Testis (tissue), 3 donors: ENCODE measurements around the gene DLGAP3. TPM values are rescaled to one million over a fixed set of nuclear protein-coding genes. Genes with fewer than 3 reads are reported as not detected.

Experiments
- DNase-seq: peaks from one replicate; pipeline ENCODE4 v3.0.0-alpha.2; 2019
- H3K27ac ChIP-seq, 2 donors: fragments of 200-600 bp; sonication (generic); one replicate each; pipeline ENCODE4 v1.5.1; 2019
- H3K27me3 ChIP-seq: fragments of 200-600 bp; sonication (generic); one replicate; pipeline ENCODE4 v1.5.1; 2019
- H3K36me3 ChIP-seq: fragments of 200-600 bp; sonication (generic); one replicate; pipeline ENCODE4 v1.5.1; 2017; ENCODE audit warnings: low read depth; ENCODE audit errors: missing control alignments
- H3K4me1 ChIP-seq: fragments of 200-600 bp; sonication (generic); one replicate; pipeline ENCODE4 v1.5.1; 2019
- H3K4me3 ChIP-seq, 2 donors: fragments of 200-600 bp; sonication (generic); one replicate each; pipeline ENCODE4 v1.5.1; 2017 to 2019
- H3K9me3 ChIP-seq: fragments of 200-600 bp; sonication (generic); one replicate; pipeline ENCODE4 v1.5.1; 2017
- POLR2A ChIP-seq: fragments of 450-650 bp; IDR thresholded peaks from one replicate; pipeline ENCODE4 v1.6.1; 2017; ENCODE audit warnings: antibody characterized with exemption, mild to moderate bottlenecking, moderate library complexity
- WGBS, 2 donors: methylation state at CpG; one replicate each; pipeline ENCODE4 v1.1.5; 2018; 5-methylcytosine and 5-hydroxymethylcytosine counted together
- intact Hi-C: fragments of 100-400 bp; cut with DNase I; formaldehyde crosslinking; loops from one replicate; pipeline ENCODE4 v1.15.1; 2023; ENCODE audit warnings: low total_unique reads
- polyA plus RNA-seq: library from polyadenylated mRNA; stranded (reverse); fragments of 350-450 nt; fragmentation: Illumina TruSeq; extraction: RNeasy Lipid Tissue Mini Kit (QIAGEN cat#74804); gene quantifications from one replicate; pipeline ENCODE4 v1.2.3, GENCODE V29; 2014; ENCODE audit warnings: low read depth, low replicate concordance; ENCODE audit not compliant: insufficient read depth
- total RNA-seq, 2 donors: library from RNA; depleted of rRNA; stranded (reverse); fragments of >200 nt; gene quantifications; one replicate each; pipeline ENCODE4 v1.2.3, GENCODE V29; 2016
- TF ChIP-seq, protein P1 (sequence below), 3 experiments: fragments of 450-650 bp in 2 of 3; fragments of 200-600 bp in 1 of 3; sonication (generic) in 1 of 3; IDR thresholded peaks; one replicate each; pipeline ENCODE4 v1.5.1; 2016 to 2019; ENCODE audit warnings: antibody characterized with exemption in 3 of 3, mild to moderate bottlenecking in 2 of 3, moderate library complexity in 1 of 3

DLGAP3 gene
- total and polyA plus RNA-seq, 3 donors from 2014 or later: 10.6 to 22.5 (median 19.8) TPM

DNA sequence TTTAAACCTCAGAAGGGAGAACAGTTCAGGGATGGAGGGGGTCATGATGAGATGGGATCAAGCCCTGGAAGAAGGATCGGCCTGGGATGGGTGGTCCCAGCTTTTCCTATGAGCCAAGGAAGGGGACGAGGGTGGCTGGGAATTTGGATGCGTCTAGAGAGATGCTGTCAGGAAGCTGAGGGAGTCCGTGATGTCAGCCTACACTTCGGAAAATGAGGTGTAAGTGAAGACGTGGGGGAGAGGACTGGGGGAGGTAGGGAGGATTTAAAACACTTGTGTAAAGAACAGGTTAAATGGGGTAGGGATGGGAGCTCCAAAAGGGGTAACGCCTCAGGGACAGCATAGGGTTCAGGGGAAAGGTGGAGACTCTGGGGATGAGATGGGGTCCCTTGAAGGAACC, 27.5 kb downstream of the DLGAP3 start:
- Histone ChIP-seq H3K9me3 (no peaks in the 10 kb centered on the region), H3K27me3 (no peaks in the 10 kb centered on the region), H3K27ac (no peak overlapping the region), H3K4me3 (no peak overlapping the region), H3K4me1 (no peaks in the 10 kb centered on the region), H3K36me3 (no peaks in the 10 kb centered on the region)
- DNase-seq: no peak
- WGBS, 2 donors: 75 to 81% methylated on average over 7 of the region's 7 CpGs
- no peak for TF ChIP-seq POLR2A
- TF ChIP-seq, protein P1, sequence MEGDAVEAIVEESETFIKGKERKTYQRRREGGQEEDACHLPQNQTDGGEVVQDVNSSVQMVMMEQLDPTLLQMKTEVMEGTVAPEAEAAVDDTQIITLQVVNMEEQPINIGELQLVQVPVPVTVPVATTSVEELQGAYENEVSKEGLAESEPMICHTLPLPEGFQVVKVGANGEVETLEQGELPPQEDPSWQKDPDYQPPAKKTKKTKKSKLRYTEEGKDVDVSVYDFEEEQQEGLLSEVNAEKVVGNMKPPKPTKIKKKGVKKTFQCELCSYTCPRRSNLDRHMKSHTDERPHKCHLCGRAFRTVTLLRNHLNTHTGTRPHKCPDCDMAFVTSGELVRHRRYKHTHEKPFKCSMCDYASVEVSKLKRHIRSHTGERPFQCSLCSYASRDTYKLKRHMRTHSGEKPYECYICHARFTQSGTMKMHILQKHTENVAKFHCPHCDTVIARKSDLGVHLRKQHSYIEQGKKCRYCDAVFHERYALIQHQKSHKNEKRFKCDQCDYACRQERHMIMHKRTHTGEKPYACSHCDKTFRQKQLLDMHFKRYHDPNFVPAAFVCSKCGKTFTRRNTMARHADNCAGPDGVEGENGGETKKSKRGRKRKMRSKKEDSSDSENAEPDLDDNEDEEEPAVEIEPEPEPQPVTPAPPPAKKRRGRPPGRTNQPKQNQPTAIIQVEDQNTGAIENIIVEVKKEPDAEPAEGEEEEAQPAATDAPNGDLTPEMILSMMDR (IDR thresholded peaks at IDR 0.05): no peak
- intact Hi-C loops: no loop called here

DNA sequence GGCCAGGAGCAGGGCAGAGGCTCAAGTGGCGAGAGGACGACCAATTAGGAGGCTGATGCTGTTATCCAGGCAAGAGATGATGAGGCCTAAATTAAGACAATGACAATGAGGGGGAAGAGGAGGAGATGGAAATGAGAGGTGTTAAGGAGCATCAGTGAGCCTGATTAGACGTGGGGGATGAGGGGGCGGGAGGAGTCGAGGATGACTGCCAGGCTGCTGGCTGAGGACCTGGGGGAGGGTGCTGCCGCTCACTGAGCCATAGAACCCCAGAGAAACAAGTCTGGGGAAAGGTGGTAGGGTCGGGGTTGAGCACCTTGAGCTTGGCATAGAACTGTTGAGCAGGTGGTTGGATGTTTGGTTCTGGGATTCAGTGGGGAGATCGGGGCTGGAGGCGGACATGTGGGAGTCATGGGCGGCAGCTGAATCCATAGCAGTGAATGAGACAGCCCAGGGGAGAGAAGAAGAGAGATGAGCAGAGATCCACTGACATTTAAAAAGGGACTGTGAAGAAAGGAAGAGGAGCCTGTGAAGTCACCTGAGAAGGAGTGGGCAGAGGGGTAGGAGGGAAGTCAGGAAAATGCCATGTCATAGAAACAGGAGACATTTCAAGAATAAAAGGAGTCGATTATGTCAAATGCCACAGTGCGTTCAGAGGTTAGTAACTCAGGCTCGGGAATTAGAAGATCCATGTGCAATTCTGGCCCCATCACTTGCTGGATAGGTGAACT, 28.5 kb downstream of the DLGAP3 start:
- no peaks in the 10 kb centered on the region for H3K4me1 ChIP-seq
- DNase-seq: no peak
- no peaks in the 10 kb centered on the region for H3K27me3 ChIP-seq
- no peaks in the 10 kb centered on the region for H3K36me3 ChIP-seq
- H3K4me3 ChIP-seq: no peak overlapping the region
- intact Hi-C loops: no loop called here
- WGBS, 2 donors: 58 to 72% methylated on average over 13 of the region's 13 CpGs
- no peak overlapping the region for H3K27ac ChIP-seq
- TF ChIP-seq, protein P1 (IDR thresholded peaks at IDR 0.05): no peak
- TF ChIP-seq POLR2A: no peak
- H3K9me3 ChIP-seq: no peaks in the 10 kb centered on the region

DNA sequence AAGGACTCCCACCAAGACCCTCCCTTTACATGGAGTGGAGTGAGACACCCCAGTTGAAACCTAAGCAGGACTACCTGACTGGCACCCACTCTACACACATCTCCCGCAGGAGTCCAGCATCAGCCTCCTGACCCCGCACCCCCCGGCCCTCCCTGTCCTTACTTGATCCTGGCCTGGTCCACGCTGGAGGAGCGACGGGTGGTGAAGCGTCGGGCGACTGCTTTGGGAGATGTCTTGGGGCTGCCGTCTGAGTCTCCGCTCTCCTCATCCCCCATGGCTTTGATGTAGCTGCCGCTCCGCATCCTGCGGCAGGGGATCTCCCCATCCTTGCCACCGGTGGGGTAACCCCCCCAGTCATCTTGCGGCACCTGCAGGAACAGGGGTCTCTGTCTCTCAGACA, 29.5 kb downstream of the DLGAP3 start:
- intact Hi-C loops: no loop called here
- Histone ChIP-seq H3K36me3 (no peaks in the 10 kb centered on the region), H3K27ac (no peak overlapping the region), H3K4me1 (no peaks in the 10 kb centered on the region), H3K9me3 (no peaks in the 10 kb centered on the region), H3K4me3 (no peak overlapping the region), H3K27me3 (no peaks in the 10 kb centered on the region)
- DNase-seq: no peak
- no peak for TF ChIP-seq POLR2A
- TF ChIP-seq, protein P1 (IDR thresholded peaks at IDR 0.05): no peak
- WGBS, 2 donors: 94 to 98% methylated on average over 11 to 16 of the region's 16 CpGs

DNA sequence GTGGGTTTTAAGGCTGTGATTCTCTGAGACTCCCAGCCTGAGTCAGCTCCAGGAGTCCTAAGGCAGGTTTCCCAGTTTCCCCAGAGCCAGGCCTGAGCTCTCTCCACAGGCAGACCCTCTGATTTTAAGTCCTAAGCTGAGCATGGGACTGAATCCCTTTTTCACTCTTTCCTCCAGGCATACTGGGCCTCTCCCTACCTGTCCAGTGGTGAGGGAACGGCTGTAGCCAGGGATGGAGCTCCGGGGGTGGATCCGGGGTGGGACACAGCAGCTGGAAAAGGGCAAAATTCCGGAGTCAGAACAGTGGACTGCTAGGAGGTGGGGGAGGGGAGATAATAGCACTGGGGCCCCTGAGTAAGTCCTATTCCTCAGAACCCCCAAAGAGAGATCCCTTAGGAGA, 30.0 kb downstream of the DLGAP3 start:
- H3K9me3 ChIP-seq: no peaks in the 10 kb centered on the region
- H3K4me3 ChIP-seq: no peak overlapping the region
- H3K27ac ChIP-seq: no peak overlapping the region
- 76 to 84% methylated on average over 4 of the region's 4 CpGs for WGBS, 2 donors
- intact Hi-C loops: no loop called here
- no peaks in the 10 kb centered on the region for H3K4me1 ChIP-seq
- no peak for TF ChIP-seq POLR2A
- TF ChIP-seq, protein P1 (IDR thresholded peaks at IDR 0.05): no peak
- no peaks in the 10 kb centered on the region for H3K27me3 ChIP-seq
- DNase-seq: no peak
- no peaks in the 10 kb centered on the region for H3K36me3 ChIP-seq

DNA sequence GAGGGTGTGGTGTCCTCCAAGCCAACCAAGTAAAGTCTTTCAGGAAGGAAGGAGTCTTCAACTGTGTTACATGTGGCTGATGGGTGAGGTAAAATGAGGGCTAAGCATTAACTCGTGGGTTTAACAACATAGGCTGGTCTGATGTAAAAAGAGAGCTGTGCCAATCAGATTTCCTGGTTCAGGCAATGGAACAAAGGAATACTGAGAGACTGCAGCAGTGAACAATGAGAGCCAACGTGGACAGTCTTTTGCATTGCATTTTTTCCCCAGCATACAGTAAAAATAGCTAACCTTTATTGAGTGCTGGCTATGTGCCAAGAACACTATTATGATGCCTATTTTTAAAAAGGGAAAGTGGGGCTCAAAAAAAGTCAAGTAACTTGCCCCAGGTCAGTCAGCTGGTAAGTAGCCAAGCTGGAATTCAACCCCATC, 31.1 kb downstream of the DLGAP3 start:
- 21 to 28% methylated on average over 2 of the region's 2 CpGs for WGBS, 2 donors

More for the DNA sequence above, 31.1 kb downstream of the DLGAP3 start:
- Histone ChIP-seq H3K4me1 (no peaks in the 10 kb centered on the region), H3K27me3 (no peaks in the 10 kb centered on the region), H3K27ac (no peak overlapping the region), H3K4me3 (no peak overlapping the region), H3K9me3 (no peaks in the 10 kb centered on the region), H3K36me3 (no peaks in the 10 kb centered on the region)
- no peak for TF ChIP-seq POLR2A
- TF ChIP-seq, protein P1 (IDR thresholded peaks at IDR 0.05): no peak
- intact Hi-C loops: no loop called here
- DNase-seq: no peak
